Measurements from ENCODE around the gene SIL1. TPM values are rescaled to one million over a fixed set of nuclear protein-coding genes. Genes with fewer than 3 reads are reported as not detected.

Gene SIL1
- total and polyA plus RNA-seq, 9 of the 15 experiments (the other 6 are each of a cell fraction or from before 2014, with no cell fraction given) = 1.3 to 30.5 (median 18.1) TPM

GRCh38 chr5:138961221-138961620, 236.9 kb downstream of the SIL1 start:
- Histone ChIP-seq H3K4me1 (replicated peaks in 1 of 2; ENCODE audit: control insufficient read depth in 2 of 2, insufficient read depth in 2 of 2, low read length in 2 of 2) (no peaks in the 10 kb centered on the region), H3K9me1 (ENCODE audit: control insufficient read depth, insufficient read depth, low read length) (no peaks in the 10 kb centered on the region), H3K27me3 (ENCODE audit: control insufficient read depth in 2 of 2, insufficient read depth in 2 of 2, low read length in 2 of 2) (no peaks in the 10 kb centered on the region), H3K9ac (ENCODE audit: insufficient read depth in 1 of 2, low read depth in 2 of 2, low read length in 2 of 2) (no peak overlapping the region), H3K4me2 (ENCODE audit: insufficient read depth, low read length) (no peak overlapping the region), H4K20me1 (replicated peaks; ENCODE audit: control insufficient read depth, insufficient read depth, low read length) (peaks cover 4% of the 10 kb centered on the region; the same call in 1 of the 2 replicates), H3K9me3 (replicated peaks; ENCODE audit: control insufficient read depth, insufficient read depth, low read depth, low read length) (no peaks in the 10 kb centered on the region), H2AFZ (ENCODE audit: low read depth, low read length) (no peak overlapping the region), H3K79me2 (ENCODE audit: control insufficient read depth, insufficient read depth, low read length) (no peaks in the 10 kb centered on the region), H3K4me3 (no peak overlapping the region), H3K36me3 (ENCODE audit: control insufficient read depth, insufficient read depth, low read length) (no peaks in the 10 kb centered on the region), H3K27ac (ENCODE audit: extremely low read depth, low read depth, low read length) (no peak overlapping the region)
- ChIA-PET CTCF (ENCODE audit: low intra/inter-chr PET ratio) (no interaction called here), POLR2A (interaction anchor here (0.6 kb wide), 1 partner anchor 23 kb away, joined by 4 read pairs; no protein-coding TSS in a partner anchor)
- TF ChIP-seq THRA (IDR thresholded peaks at IDR 0.05) (no peak), RBBP5 (IDR thresholded peaks at IDR 0.05; ENCODE audit: borderline replicate concordance, insufficient read depth, low read length, poor library complexity, severe bottlenecking) (no peak), ZKSCAN8 (CRISPR knock-in tag; IDR thresholded peaks at IDR 0.05) (no peak)
- BruUV-seq (replicated peaks) = no TSS peak
- ATAC-seq (no peak), DNase-seq (ENCODE audit: extremely low read depth in 1 of 4, low spot score in 3 of 4) (no peak), FAIRE-seq (no peak)
- intact Hi-C loops (cut with micrococcal nuclease) (no loop called here), in situ Hi-C loops (cut with MboI) (no loop called here)
- WGBS (ENCODE audit: insufficient coverage, low coverage, missing lambda C conversion rate) = 31% methylated on average over 1 of the region's 1 CpG

GRCh38 chr5:138960145-138960692, 237.9 kb downstream of the SIL1 start:
- Histone ChIP-seq H2AFZ (ENCODE audit: low read depth, low read length) (no peak overlapping the region), H3K9me1 (ENCODE audit: control insufficient read depth, insufficient read depth, low read length) (no peaks in the 10 kb centered on the region), H3K4me1 (replicated peaks in 1 of 2; ENCODE audit: control insufficient read depth in 2 of 2, insufficient read depth in 2 of 2, low read length in 2 of 2) (no peaks in the 10 kb centered on the region; a peak in 2 of 5 replicates), H3K9me3 (replicated peaks; ENCODE audit: control insufficient read depth, insufficient read depth, low read depth, low read length) (no peaks in the 10 kb centered on the region), H3K36me3 (ENCODE audit: control insufficient read depth, insufficient read depth, low read length) (no peaks in the 10 kb centered on the region), H3K27ac (ENCODE audit: extremely low read depth, low read depth, low read length) (no peak overlapping the region), H3K4me2 (ENCODE audit: insufficient read depth, low read length) (no peak overlapping the region), H3K9ac (ENCODE audit: insufficient read depth in 1 of 2, low read depth in 2 of 2, low read length in 2 of 2) (no peak overlapping the region), H4K20me1 (replicated peaks; ENCODE audit: control insufficient read depth, insufficient read depth, low read length) (peaks cover 4% of the 10 kb centered on the region; the same call in 1 of the 2 replicates), H3K27me3 (ENCODE audit: control insufficient read depth in 2 of 2, insufficient read depth in 2 of 2, low read length in 2 of 2) (no peaks in the 10 kb centered on the region), H3K4me3 (no peak overlapping the region), H3K79me2 (ENCODE audit: control insufficient read depth, insufficient read depth, low read length) (no peaks in the 10 kb centered on the region)
- ChIA-PET POLR2A (interaction anchor here (0.6 kb wide), 1 partner anchor 288 kb away, joined by 4 read pairs; no protein-coding TSS in a partner anchor), CTCF (ENCODE audit: low intra/inter-chr PET ratio) (no interaction called here)
- no peak for ATAC-seq
- DNase-seq (ENCODE audit: extremely low read depth in 1 of 4, low spot score in 3 of 4) = no peak
- in situ Hi-C loops (cut with MboI) = no loop called here
- intact Hi-C loops (cut with micrococcal nuclease) = no loop called here
- no peak for FAIRE-seq
- BruUV-seq (replicated peaks) = no TSS peak
- WGBS (ENCODE audit: insufficient coverage, low coverage, missing lambda C conversion rate) = 46% methylated on average over 5 of the region's 5 CpGs
- TF ChIP-seq EZH2 (IDR thresholded peaks at IDR 0.05; ENCODE audit: borderline replicate concordance, low read depth, low read length) = no peak
- TF ChIP-seq CREB5 (CRISPR knock-in tag; IDR thresholded peaks at IDR 0.05) = no peak
- TF ChIP-seq THRAP3 (IDR thresholded peaks at IDR 0.05; ENCODE audit: borderline replicate concordance) = no peak
- no peak for TF ChIP-seq ZNF165 (CRISPR knock-in tag; IDR thresholded peaks at IDR 0.05; ENCODE audit: borderline replicate concordance)
- no peak for TF ChIP-seq HEY1 (CRISPR knock-in tag; IDR thresholded peaks at IDR 0.05; ENCODE audit: borderline replicate concordance)
- no peak for TF ChIP-seq ZNF586 (CRISPR knock-in tag; conservative IDR thresholded peaks at IDR 0.05)
- TF ChIP-seq MITF (IDR thresholded peaks at IDR 0.05) = no peak
- no peak for TF ChIP-seq ZEB2 (IDR thresholded peaks at IDR 0.05)
- no peak for TF ChIP-seq PTBP1 (IDR thresholded peaks at IDR 0.05; ENCODE audit: low read depth, low read length)
